Esophagus mucosa (tissue), 1 donor: ENCODE results near the gene XIRP1. TPM values are rescaled to one million over a fixed set of nuclear protein-coding genes. Genes with fewer than 3 reads are reported as not detected.
"Not testable (repeated sequence)": the region's sequence is repeated elsewhere in the genome, so short reads cannot be mapped to it uniquely, and the experiment has no call there.

Source experiments
- ATAC-seq: fragments of 200-7000 bp; cut with Tn5 transposase; one replicate; pipeline ENCODE4 v1.9.1; 2020
- total RNA-seq: library from RNA; stranded (reverse); gene quantifications from one replicate; pipeline ENCODE4 v1.2.4, GENCODE V29; 2023
- donor health status: DM: yes; HTN: yes; CAD: no.

Gene XIRP1
- total RNA-seq, 1 donor from 2014 or later: not detected

- ATAC-seq: no peak
Measured at GRCh38 chr3:39184968-39185285, 7.5 kb downstream of the XIRP1 start.

DNA sequence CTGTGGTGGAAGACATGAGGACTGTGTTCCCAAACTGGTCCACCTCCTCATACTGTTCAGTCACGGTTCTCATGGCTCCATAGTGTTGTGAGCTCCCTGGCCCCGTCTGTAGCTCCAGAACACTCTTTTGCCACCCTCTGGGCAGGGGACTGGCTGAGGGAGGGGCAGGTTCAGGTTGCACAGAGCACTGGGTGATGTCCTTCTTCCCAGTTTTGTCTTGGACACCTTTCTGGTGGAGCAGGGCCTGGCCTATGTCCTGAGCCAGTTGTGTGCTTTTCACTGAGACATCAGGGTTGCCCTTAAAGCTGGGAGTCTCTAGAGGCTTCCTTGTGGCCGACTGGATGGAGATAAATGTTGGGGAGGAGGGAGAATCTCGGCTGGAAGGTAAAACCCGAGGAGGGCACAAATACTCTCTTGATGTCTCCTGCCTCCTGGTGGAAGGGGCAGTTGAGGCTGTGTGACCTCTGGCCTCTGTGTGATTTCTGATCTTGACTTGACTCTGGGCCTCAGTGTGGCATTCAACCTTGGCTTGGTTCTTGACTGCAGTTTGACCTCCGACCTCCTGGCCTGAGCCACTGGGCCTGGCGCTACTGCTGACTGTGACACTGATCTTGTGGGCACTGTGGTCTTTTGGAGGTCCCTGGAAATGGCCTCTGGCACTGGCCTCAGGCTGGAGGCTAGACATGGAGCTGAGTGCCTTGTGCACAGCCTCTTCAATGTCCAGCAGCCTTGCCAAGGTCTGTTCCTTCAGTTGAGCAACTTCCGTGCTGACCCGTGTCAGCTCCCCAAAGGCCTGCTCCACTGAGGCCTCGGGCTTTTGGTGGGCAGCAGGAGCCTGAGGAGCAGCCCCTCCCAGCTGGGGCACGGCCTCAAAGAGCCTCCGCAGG lies 8.1 kb downstream of the XIRP1 start:
- ATAC-seq: no peak

DNA sequence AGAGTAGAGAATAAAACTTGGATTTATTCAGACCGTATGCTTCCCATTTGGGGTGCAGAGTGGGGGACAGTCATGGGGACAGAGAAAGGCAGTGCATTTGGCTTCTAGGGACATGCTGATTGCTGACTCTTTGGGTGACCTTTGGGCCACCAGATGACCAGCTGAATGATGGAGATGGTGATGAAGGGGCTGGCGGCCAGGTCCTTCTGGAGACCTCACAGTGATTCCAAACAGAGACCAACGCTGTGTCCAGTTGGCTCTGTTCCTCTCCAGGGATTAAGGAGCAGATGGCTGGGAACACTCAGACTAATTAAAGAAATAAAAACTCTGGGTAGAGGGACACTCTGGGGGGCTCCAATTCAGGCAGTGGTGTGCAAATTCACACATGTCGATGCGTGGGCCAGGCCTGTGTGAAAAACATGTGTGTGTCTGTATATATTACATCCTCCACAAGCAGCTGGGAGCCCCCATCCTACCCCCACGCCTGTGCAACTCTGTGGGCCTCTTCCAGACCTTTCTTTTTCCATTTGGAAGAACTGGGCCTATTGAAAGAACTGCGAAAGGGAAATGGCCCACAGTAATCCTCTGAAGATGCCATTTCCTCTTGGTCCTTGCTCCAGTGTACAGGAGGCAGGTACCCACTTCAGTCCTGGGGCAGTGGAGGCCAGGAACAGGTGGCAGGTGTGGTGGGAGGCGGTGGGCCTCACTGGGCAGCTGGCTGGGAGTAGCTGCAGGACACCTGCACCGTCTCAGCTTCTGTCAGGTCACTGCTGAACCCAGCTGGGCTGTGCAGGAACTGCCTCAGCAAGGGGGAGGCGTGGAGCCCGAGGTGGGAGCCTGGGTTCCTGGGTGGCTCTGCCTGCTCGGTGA lies 8.9 kb downstream of the XIRP1 start:
- no peak for ATAC-seq

GRCh38 chr3:39181408-39182335 lies 10.7 kb downstream of the XIRP1 start:
- ATAC-seq: no peak

- ATAC-seq: peak; percentile 89
Measured at GRCh38 chr3:39180546-39181346, 11.6 kb downstream of the XIRP1 start.

DNA sequence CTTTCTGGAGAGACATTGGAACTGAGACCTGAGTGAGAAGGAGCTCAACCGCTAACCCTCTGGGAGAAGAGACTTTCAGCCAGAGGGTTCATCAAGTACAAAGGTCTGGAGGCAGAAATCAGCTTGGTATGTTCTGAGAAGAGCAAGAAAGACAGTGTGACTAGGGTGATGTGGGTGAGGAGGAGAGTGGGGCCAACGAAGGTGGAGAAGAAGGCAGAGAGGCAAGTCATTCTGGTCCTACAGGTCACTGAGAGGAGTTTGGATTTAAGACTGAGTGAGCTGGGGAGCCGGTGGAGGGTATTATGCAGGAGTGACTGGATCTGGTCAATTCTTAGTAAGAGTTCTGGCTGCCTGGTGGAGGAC lies 12.2 kb downstream of the XIRP1 start:
- peak; percentile 40 for ATAC-seq

- ATAC-seq: no peak
Measured at GRCh38 chr3:39178553-39178952, 13.8 kb downstream of the XIRP1 start.

GRCh38 chr3:39177708-39178332 lies 14.6 kb downstream of the XIRP1 start:
- ATAC-seq: peak; percentile 49

DNA sequence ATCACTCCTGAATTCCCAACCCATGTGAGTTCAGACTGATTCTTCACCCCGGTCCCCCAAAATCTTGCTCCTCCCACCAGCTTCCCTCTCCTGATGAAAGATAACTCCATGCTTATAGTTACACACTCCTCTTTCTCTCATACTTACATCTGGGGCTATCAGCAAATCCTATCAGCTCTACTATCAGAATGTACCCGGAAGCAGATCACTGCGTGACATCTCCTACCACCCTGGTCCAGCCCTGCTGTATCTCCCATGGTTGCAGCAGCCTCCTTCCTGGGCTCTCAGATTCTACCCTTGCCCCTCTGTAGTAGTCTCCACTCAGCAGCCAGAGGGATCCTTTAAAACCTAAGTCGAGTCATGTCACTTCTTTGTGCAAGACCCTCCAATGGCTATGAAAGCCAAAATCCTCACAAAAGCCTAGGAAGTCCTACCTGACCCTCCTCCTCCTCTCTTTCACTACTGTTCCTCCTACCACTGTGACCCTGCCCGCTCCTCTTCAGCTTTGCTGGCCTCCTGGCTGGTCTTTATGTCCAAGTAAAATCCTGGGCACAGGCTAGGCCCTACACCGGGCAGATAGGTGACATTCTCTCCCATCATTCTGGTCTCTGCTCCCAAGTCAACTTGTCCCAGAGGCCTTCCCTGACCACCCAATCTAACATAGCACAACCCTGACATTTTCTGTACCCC lies 16.2 kb downstream of the XIRP1 start:
- no peak for ATAC-seq

GRCh38 chr3:39173318-39174125 lies 18.9 kb downstream of the XIRP1 start:
- no peak for ATAC-seq

DNA sequence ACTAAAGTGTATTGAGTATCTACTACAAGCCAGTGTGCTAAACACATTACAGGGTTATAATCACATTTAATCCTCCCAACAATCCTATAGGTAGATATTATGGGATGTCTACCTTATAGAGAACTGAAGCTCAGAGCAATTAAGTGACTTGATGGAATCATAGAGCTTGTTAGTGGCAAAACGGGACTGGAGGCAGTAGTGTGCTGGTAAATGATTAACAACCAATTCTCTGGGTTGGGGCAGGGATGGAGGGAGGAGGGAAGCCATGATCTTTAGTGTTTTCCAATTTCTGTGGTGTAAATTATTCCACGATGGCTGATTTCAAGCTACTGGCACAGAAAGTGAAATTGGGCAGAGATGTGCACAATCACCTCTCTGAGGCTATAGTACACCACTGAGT lies 20.5 kb downstream of the XIRP1 start:
- no peak for ATAC-seq

- ATAC-seq: not testable (repeated sequence)
Measured at GRCh38 chr3:39170877-39171276, 21.5 kb downstream of the XIRP1 start.

DNA sequence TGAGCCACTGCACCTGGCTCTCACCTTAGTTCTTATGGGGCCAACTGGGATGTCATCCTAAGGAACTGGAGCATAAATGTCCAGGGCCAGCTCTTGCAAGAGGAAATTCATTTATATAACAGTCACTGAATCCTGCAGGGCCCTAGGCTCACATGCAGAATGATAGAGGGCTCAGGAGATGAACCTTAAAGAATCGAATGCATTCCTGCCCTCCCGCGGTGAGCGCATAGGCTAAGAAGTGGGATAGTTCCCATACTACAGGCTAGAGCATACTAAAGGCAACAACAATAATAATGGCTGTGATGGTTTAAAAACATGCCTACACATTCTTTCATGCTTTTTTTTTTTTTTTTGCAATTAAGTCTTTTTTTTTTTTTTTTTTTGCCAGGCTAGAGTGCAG lies 21.9 kb downstream of the XIRP1 start:
- no peak for ATAC-seq

- no peak for ATAC-seq
Measured at GRCh38 chr3:39169712-39170111, 22.7 kb downstream of the XIRP1 start.

GRCh38 chr3:39168156-39168780 lies 24.1 kb downstream of the XIRP1 start:
- ATAC-seq: no peak

DNA sequence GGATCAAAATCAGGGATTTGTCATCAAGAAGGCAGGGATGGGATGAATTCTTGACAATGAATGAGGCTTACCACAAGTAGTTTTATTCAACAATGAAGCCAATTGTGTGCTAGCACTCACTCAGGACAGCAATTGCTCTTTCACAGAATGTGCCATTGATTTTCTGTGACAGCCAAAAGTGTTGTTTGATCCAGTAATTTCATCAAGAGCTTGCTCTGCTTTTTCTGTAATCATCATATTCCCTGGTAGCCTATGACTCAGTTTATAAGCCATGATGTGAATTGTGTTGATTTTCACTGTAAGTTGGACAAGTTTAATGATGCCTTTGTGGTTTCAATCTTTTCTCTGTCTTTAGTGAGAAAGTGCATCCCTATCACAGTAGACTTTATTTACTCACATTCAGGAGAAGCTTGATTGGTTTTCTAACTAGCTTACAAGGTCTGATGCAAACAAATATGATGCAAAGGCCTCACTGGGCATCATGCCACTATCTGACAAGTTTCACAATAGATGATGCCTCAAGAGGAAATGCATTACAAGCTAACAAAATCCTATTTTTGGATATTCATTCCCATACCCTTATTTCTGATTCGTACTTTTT lies 25.4 kb downstream of the XIRP1 start:
- peak; percentile 70 for ATAC-seq

GRCh38 chr3:39166134-39166710 lies 26.2 kb downstream of the XIRP1 start:
- ATAC-seq: peak; percentile 87

DNA sequence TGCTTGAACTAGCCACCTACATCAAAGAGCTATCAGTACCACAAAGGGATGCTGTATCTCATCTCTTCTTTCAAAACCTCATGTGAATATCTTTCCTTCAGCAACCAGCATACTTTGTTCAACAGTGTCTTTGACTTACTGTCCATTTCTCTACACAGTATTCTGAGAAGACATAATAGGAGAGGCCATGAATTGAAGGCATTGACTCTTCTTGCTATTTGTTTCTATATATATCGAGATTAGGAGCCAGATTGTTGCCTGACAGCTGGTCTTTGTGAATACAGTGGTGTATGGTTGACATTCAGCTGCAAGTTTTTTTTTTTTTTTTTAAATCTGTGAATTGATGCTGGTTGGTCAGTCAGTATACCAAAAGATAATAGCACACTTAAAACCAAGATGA lies 26.9 kb downstream of the XIRP1 start:
- no peak for ATAC-seq

DNA sequence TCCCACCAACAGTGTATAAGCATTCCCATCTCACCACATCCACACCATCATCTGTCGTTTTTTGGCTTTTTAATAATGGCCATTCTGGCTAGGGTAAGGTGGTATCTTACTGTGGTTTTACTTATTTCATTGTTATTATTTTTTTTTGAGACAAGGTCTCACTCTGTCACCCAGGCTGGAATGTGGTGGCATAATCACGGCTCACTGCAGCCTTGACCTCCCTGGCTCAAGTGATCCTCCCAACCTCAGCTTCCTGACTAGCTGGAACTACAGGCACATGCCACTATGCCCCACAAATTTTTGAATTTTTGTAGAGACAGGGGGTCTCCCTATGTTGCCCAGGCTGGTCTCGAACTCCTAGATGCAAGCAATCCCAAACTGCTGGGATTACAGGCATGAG lies 28.0 kb downstream of the XIRP1 start:
- ATAC-seq: no peak
